Neural progenitor cell (in vitro differentiated cells): ENCODE results near the gene SFPQ.

Experiments used
- EZH2 ChIP-seq: fragments of 200-600 bp; sonication (generic); IDR thresholded peaks from 2 replicates; pipeline ENCODE4 v1.6.1; 2017; ENCODE audit warnings: antibody characterized with exemption, mild to moderate bottlenecking, moderate library complexity
- EZH2phosphoT487 ChIP-seq: fragments of 200-600 bp; sonication (generic); IDR thresholded peaks from 2 replicates; pipeline ENCODE4 v1.6.1; 2017; ENCODE audit warnings: antibody characterized with exemption
- TF ChIP-seq, protein P1 (sequence below): fragments of 200-600 bp; sonication (generic); IDR thresholded peaks from 2 replicates; pipeline ENCODE4 v1.5.1; 2017; ENCODE audit warnings: antibody characterized with exemption, mild to moderate bottlenecking

DNA sequence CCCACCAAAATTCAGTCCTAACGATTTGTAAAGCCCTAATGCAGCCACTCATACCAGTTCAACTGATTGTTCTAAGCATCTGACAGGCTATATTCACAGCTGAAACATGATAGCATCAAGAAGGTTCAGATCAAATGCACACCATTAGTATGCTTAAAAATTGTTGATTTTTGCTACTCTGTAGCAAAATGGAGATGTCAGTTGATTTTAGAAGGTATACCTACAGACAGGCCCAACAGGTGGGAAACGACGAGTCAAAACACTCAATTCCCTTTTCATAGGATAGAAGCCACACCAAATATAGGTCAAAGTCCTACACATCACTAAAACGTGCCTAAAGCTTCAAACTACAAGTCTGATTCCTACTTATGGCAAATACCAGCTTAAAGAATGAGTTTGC lies 6.7 kb downstream of the SFPQ start:
- no peak for TF ChIP-seq EZH2
- TF ChIP-seq, protein P1, sequence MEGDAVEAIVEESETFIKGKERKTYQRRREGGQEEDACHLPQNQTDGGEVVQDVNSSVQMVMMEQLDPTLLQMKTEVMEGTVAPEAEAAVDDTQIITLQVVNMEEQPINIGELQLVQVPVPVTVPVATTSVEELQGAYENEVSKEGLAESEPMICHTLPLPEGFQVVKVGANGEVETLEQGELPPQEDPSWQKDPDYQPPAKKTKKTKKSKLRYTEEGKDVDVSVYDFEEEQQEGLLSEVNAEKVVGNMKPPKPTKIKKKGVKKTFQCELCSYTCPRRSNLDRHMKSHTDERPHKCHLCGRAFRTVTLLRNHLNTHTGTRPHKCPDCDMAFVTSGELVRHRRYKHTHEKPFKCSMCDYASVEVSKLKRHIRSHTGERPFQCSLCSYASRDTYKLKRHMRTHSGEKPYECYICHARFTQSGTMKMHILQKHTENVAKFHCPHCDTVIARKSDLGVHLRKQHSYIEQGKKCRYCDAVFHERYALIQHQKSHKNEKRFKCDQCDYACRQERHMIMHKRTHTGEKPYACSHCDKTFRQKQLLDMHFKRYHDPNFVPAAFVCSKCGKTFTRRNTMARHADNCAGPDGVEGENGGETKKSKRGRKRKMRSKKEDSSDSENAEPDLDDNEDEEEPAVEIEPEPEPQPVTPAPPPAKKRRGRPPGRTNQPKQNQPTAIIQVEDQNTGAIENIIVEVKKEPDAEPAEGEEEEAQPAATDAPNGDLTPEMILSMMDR = no peak
- no peak for TF ChIP-seq EZH2phosphoT487
